Measurements from ENCODE around the gene LTBP2. TPM values are rescaled to one million over a fixed set of nuclear protein-coding genes. Genes with fewer than 3 reads are reported as not detected.

Gene LTBP2
- total and polyA plus RNA-seq, 2 of the 13 experiments (the other 11 are each of a cell fraction or from before 2014, with no cell fraction given) = 0.20 to 0.41 TPM

DNA sequence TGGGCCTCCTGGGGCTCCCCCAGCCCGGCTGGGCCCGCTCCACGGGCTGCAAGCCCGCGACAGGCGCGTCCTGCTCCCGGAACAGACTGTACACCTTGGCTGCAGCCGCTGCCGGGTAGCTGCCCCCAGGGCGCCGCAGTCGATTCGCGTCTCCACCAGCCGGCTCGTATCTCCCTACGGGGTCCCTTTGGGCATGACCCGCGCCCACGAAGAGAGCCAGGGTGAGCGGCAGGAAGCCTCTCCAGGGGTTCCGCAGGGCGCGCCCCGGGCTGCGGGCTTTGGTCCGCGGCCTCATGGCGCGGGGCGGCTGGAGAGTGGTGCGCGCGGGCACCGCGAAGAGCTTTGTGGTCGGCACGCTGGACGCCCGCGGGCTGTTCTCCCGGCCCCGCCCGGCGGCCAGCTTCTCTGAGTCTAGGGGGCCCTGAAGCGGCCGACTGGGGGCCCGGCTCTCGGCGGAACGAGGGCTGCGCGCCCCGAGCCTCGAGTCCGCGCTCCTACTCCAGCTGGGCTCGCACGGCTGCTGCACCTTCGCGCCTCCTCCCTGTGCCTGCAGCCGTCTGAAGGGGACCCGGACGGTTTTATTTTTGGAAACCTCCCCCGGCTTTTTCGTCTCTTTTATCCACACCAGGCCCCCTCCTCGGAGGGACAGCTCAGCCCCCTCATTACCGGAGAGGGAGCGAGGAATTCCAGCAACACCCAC is at the start of gene LTBP2 (continued):
- peak; percentile 90; the same call in 1 of the 2 replicates for TF ChIP-seq EZH2 (conservative IDR thresholded peaks at IDR 0.05; ENCODE audit: low read depth, low read length)
- TF ChIP-seq MYPOP (CRISPR knock-in tag; IDR thresholded peaks at IDR 0.05) = 0 out of 2 replicates have a peak, but pooled peaks have one; percentile 46
- TF ChIP-seq, protein P1, sequence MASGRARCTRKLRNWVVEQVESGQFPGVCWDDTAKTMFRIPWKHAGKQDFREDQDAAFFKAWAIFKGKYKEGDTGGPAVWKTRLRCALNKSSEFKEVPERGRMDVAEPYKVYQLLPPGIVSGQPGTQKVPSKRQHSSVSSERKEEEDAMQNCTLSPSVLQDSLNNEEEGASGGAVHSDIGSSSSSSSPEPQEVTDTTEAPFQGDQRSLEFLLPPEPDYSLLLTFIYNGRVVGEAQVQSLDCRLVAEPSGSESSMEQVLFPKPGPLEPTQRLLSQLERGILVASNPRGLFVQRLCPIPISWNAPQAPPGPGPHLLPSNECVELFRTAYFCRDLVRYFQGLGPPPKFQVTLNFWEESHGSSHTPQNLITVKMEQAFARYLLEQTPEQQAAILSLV (CRISPR knock-in tag; IDR thresholded peaks at IDR 0.05; ENCODE audit: borderline replicate concordance) = 0 out of 2 replicates have a peak, but pooled peaks have one; percentile 20
- peak; percentile 10; the same call in 1 of the 2 replicates for TF ChIP-seq ZNF225 (CRISPR knock-in tag; IDR thresholded peaks at IDR 0.05)
- TF ChIP-seq ZNF747 (CRISPR knock-in tag; IDR thresholded peaks at IDR 0.05; ENCODE audit: borderline replicate concordance) = 0 out of 2 replicates have a peak, but pooled peaks have one; percentile 24
- TF ChIP-seq, protein P2, sequence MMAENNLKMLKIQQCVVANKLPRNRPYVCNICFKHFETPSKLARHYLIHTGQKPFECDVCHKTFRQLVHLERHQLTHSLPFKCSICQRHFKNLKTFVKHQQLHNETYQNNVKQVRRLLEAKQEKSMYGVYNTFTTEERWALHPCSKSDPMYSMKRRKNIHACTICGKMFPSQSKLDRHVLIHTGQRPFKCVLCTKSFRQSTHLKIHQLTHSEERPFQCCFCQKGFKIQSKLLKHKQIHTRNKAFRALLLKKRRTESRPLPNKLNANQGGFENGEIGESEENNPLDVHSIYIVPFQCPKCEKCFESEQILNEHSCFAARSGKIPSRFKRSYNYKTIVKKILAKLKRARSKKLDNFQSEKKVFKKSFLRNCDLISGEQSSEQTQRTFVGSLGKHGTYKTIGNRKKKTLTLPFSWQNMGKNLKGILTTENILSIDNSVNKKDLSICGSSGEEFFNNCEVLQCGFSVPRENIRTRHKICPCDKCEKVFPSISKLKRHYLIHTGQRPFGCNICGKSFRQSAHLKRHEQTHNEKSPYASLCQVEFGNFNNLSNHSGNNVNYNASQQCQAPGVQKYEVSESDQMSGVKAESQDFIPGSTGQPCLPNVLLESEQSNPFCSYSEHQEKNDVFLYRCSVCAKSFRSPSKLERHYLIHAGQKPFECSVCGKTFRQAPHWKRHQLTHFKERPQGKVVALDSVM (CRISPR knock-in tag; IDR thresholded peaks at IDR 0.05) = peak; percentile 80
- TF ChIP-seq, protein P3, sequence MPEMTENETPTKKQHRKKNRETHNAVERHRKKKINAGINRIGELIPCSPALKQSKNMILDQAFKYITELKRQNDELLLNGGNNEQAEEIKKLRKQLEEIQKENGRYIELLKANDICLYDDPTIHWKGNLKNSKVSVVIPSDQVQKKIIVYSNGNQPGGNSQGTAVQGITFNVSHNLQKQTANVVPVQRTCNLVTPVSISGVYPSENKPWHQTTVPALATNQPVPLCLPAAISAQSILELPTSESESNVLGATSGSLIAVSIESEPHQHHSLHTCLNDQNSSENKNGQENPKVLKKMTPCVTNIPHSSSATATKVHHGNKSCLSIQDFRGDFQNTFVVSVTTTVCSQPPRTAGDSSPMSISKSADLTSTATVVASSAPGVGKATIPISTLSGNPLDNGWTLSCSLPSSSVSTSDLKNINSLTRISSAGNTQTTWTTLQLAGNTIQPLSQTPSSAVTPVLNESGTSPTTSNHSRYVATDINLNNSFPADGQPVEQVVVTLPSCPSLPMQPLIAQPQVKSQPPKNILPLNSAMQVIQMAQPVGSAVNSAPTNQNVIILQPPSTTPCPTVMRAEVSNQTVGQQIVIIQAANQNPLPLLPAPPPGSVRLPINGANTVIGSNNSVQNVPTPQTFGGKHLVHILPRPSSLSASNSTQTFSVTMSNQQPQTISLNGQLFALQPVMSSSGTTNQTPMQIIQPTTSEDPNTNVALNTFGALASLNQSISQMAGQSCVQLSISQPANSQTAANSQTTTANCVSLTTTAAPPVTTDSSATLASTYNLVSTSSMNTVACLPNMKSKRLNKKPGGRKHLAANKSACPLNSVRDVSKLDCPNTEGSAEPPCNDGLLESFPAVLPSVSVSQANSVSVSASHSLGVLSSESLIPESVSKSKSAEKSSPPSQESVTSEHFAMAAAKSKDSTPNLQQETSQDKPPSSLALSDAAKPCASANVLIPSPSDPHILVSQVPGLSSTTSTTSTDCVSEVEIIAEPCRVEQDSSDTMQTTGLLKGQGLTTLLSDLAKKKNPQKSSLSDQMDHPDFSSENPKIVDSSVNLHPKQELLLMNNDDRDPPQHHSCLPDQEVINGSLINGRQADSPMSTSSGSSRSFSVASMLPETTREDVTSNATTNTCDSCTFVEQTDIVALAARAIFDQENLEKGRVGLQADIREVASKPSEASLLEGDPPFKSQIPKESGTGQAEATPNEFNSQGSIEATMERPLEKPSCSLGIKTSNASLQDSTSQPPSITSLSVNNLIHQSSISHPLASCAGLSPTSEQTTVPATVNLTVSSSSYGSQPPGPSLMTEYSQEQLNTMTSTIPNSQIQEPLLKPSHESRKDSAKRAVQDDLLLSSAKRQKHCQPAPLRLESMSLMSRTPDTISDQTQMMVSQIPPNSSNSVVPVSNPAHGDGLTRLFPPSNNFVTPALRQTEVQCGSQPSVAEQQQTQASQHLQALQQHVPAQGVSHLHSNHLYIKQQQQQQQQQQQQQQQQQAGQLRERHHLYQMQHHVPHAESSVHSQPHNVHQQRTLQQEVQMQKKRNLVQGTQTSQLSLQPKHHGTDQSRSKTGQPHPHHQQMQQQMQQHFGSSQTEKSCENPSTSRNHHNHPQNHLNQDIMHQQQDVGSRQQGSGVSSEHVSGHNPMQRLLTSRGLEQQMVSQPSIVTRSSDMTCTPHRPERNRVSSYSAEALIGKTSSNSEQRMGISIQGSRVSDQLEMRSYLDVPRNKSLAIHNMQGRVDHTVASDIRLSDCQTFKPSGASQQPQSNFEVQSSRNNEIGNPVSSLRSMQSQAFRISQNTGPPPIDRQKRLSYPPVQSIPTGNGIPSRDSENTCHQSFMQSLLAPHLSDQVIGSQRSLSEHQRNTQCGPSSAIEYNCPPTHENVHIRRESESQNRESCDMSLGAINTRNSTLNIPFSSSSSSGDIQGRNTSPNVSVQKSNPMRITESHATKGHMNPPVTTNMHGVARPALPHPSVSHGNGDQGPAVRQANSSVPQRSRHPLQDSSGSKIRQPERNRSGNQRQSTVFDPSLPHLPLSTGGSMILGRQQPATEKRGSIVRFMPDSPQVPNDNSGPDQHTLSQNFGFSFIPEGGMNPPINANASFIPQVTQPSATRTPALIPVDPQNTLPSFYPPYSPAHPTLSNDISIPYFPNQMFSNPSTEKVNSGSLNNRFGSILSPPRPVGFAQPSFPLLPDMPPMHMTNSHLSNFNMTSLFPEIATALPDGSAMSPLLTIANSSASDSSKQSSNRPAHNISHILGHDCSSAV (CRISPR knock-in tag; IDR thresholded peaks at IDR 0.05; ENCODE audit: borderline replicate concordance) = no peak
- 0 out of 2 replicates have a peak, but pooled peaks have one; percentile 7 for TF ChIP-seq SATB2 (CRISPR knock-in tag; IDR thresholded peaks at IDR 0.05)
- TF ChIP-seq, protein P4, sequence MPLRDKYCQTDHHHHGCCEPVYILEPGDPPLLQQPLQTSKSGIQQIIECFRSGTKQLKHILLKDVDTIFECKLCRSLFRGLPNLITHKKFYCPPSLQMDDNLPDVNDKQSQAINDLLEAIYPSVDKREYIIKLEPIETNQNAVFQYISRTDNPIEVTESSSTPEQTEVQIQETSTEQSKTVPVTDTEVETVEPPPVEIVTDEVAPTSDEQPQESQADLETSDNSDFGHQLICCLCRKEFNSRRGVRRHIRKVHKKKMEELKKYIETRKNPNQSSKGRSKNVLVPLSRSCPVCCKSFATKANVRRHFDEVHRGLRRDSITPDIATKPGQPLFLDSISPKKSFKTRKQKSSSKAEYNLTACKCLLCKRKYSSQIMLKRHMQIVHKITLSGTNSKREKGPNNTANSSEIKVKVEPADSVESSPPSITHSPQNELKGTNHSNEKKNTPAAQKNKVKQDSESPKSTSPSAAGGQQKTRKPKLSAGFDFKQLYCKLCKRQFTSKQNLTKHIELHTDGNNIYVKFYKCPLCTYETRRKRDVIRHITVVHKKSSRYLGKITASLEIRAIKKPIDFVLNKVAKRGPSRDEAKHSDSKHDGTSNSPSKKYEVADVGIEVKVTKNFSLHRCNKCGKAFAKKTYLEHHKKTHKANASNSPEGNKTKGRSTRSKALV (CRISPR knock-in tag; IDR thresholded peaks at IDR 0.05) = peak; percentile 98
- TF ChIP-seq ZNF614 (CRISPR knock-in tag; IDR thresholded peaks at IDR 0.05; ENCODE audit: borderline replicate concordance) = no peak
- no peak for TF ChIP-seq SPEN (CRISPR knock-in tag; IDR thresholded peaks at IDR 0.05; ENCODE audit: low read depth)
- no peak for TF ChIP-seq SKI (IDR thresholded peaks at IDR 0.05; ENCODE audit: partially characterized antibody)
- no peak for TF ChIP-seq ZNF792 (CRISPR knock-in tag; IDR thresholded peaks at IDR 0.05)
- TF ChIP-seq ZNF17 (CRISPR knock-in tag; IDR thresholded peaks at IDR 0.05) = no peak

All from HepG2 (cell line).